GM23338 (cell line): Measurements from ENCODE around the gene VAV3. TPM values are rescaled to one million over a fixed set of nuclear protein-coding genes. Genes with fewer than 3 reads are reported as not detected.
A peak's percentile ranks its signal among the peaks of the same experiment; 100 is the strongest.

ENCODE experiments used
- ATAC-seq: fragments of 200-7000 bp; cut with Tn5 transposase; 3 replicates; pipeline ENCODE4 v1.9.1; 2020
- DNase-seq: peaks from one replicate; pipeline ENCODE4 v3.0.0-alpha.2; 2015; ENCODE audit warnings: low spot score
- H2AFZ ChIP-seq: fragments of 200-600 bp; sonication (generic); 2 replicates; pipeline ENCODE4 v1.8.0; 2016; ENCODE audit warnings: antibody characterized with exemption, mild to moderate bottlenecking, moderate library complexity
- H3F3A ChIP-seq: fragments of 200-600 bp; sonication (generic); replicated peaks from 2 replicates; pipeline ENCODE4 v1.8.0; 2017; ENCODE audit warnings: antibody characterized with exemption, mixed run types, low read depth
- H3K27ac ChIP-seq: fragments of 200-600 bp; sonication (generic); 2 replicates; pipeline ENCODE4 v1.6.1; 2016; ENCODE audit warnings: low read depth
- H3K27me3 ChIP-seq: fragments of 200-600 bp; sonication (generic); 2 replicates; pipeline ENCODE4 v1.8.0; 2016; ENCODE audit warnings: mild to moderate bottlenecking, mixed run types, moderate library complexity; ENCODE audit not compliant: insufficient read depth
- H3K36me3 ChIP-seq: fragments of 200-600 bp; sonication (generic); 2 replicates; pipeline ENCODE4 v1.8.0; 2016; ENCODE audit warnings: mild to moderate bottlenecking; ENCODE audit not compliant: insufficient read depth
- H3K4me1 ChIP-seq: fragments of 200-600 bp; sonication (generic); 2 replicates; pipeline ENCODE4 v1.8.0; 2016; ENCODE audit warnings: mild to moderate bottlenecking, moderate library complexity; ENCODE audit not compliant: insufficient read depth
- H3K4me2 ChIP-seq: fragments of 200-600 bp; sonication (generic); 2 replicates; pipeline ENCODE4 v1.7.1; 2017; ENCODE audit warnings: mixed run types
- H3K4me3 ChIP-seq: fragments of 200-600 bp; sonication (generic); 2 replicates; pipeline ENCODE4 v1.6.1; 2016; ENCODE audit warnings: mixed run types
- H3K79me2 ChIP-seq: fragments of 200-600 bp; sonication (generic); replicated peaks from 2 replicates; pipeline ENCODE4 v1.8.0; 2017; ENCODE audit warnings: mild to moderate bottlenecking; ENCODE audit not compliant: insufficient read depth
- H3K9me2 ChIP-seq: fragments of 200-600 bp; sonication (generic); 2 replicates; pipeline ENCODE4 v1.8.0; 2017; ENCODE audit not compliant: insufficient read depth
- H4K20me1 ChIP-seq: fragments of 200-600 bp; sonication (generic); replicated peaks from 2 replicates; pipeline ENCODE4 v1.8.0; 2017; ENCODE audit warnings: mild to moderate bottlenecking; ENCODE audit not compliant: insufficient read depth
- H3K27ac Mint-ChIP-seq: 2 replicates; pipeline ENCODE4 v1.8.0; 2020; ENCODE audit warnings: inconsistent platforms, mild to moderate bottlenecking, moderate library complexity, mixed read lengths
- H3K27me3 Mint-ChIP-seq: 3 replicates; pipeline ENCODE4 v1.8.0; 2022; ENCODE audit warnings: low read depth, mild to moderate bottlenecking, moderate library complexity, mixed read lengths, inconsistent platforms; ENCODE audit not compliant: insufficient read depth, poor library complexity
- H3K36me3 Mint-ChIP-seq: 3 replicates; pipeline ENCODE4 v1.8.0; 2021; ENCODE audit warnings: low read depth, mild to moderate bottlenecking, inconsistent platforms, moderate library complexity, mixed read lengths
- H3K4me1 Mint-ChIP-seq: 3 replicates; pipeline ENCODE4 v1.8.0; 2020; ENCODE audit warnings: mild to moderate bottlenecking, inconsistent platforms, mixed read lengths
- H3K4me3 Mint-ChIP-seq: 3 replicates; pipeline ENCODE4 v1.8.0; 2021; ENCODE audit warnings: moderate library complexity, mild to moderate bottlenecking, inconsistent platforms, mixed read lengths
- H3K9me3 Mint-ChIP-seq: 3 replicates; pipeline ENCODE4 v1.8.0; 2020; ENCODE audit warnings: moderate library complexity, mild to moderate bottlenecking, inconsistent platforms, mixed read lengths
- CREB1 ChIP-seq: fragments of 250-450 bp; sonication (Bioruptor Pico); IDR thresholded peaks from 2 replicates; pipeline ENCODE4 v1.5.0; 2020; ENCODE audit warnings: low read depth, mild to moderate bottlenecking, moderate library complexity
- CTCF ChIP-seq, 2 experiments: fragments of 200-600 bp in 1 of 2; sonication (generic) in 1 of 2; conservative IDR thresholded peaks; 2 replicates each; pipeline versions ENCODE4 v1.5.1 to v1.6.1; 2016 to 2017; ENCODE audit warnings: antibody characterized with exemption in 2 of 2, low read depth in 2 of 2, mild to moderate bottlenecking in 2 of 2, moderate library complexity in 1 of 2
- ETS1 ChIP-seq: IDR thresholded peaks from 2 replicates; pipeline ENCODE4 v1.6.1; 2016; ENCODE audit warnings: antibody characterized with exemption
- EZH2 ChIP-seq: fragments of 200-600 bp; sonication (generic); IDR thresholded peaks from one replicate; pipeline ENCODE4 v1.8.0; 2017; ENCODE audit warnings: antibody characterized with exemption, mild to moderate bottlenecking, low read depth; ENCODE audit not compliant: unreplicated experiment
- EZH2phosphoT487 ChIP-seq: fragments of 200-600 bp; sonication (generic); IDR thresholded peaks from one replicate; pipeline ENCODE4 v1.8.1; 2018; ENCODE audit warnings: antibody characterized with exemption; ENCODE audit not compliant: unreplicated experiment
- JUNB ChIP-seq: IDR thresholded peaks from one replicate; pipeline ENCODE4 v1.6.1; 2016; ENCODE audit warnings: antibody characterized with exemption; ENCODE audit not compliant: unreplicated experiment
- POLR2AphosphoS5 ChIP-seq: IDR thresholded peaks from 2 replicates; pipeline ENCODE4 v1.6.1; 2016; ENCODE audit warnings: antibody characterized with exemption, low read depth
- REST ChIP-seq: IDR thresholded peaks from one replicate; pipeline ENCODE4 v1.6.1; 2018; ENCODE audit warnings: antibody characterized with exemption; ENCODE audit not compliant: unreplicated experiment
- STAT1 ChIP-seq: IDR thresholded peaks from one replicate; pipeline ENCODE4 v1.6.1; 2016; ENCODE audit warnings: antibody characterized with exemption; ENCODE audit not compliant: unreplicated experiment
- ZNF114 ChIP-seq: fragments of 250-450 bp; sonication (Bioruptor Pico); IDR thresholded peaks from 2 replicates; pipeline ENCODE4 v1.5.0; 2020; ENCODE audit warnings: mild to moderate bottlenecking, moderate library complexity
- ZNF331 ChIP-seq: fragments of 250-450 bp; sonication (Bioruptor Pico); IDR thresholded peaks from 2 replicates; pipeline ENCODE4 v1.5.0; 2020; ENCODE audit warnings: low read depth, mild to moderate bottlenecking, moderate library complexity
- ZNF462 ChIP-seq: fragments of 250-450 bp; sonication (Bioruptor Pico); IDR thresholded peaks from 2 replicates; pipeline ENCODE4 v1.5.0; 2020; ENCODE audit warnings: mild to moderate bottlenecking, moderate library complexity
- polyA plus RNA-seq: library from polyadenylated mRNA; unstranded; fragments of >200 nt; fragmentation: Nextera tagmentation; extraction: Ambion mirVana; gene quantifications from 2 replicates; pipeline ENCODE4 v1.2.1, GENCODE V29; 2016
- total RNA-seq: library from RNA; depleted of rRNA; stranded (reverse); fragments of >200 nt; shearing (Covaris generic); gene quantifications from 2 replicates; pipeline ENCODE4 v1.2.3, GENCODE V29; 2014

VAV3 gene
- total and polyA plus RNA-seq, 2 experiments from 2014 or later, result 3.0 to 11.3 TPM

GRCh38 chr1:107803579-107803978 lies 161.4 kb downstream of the VAV3 start:
- peak overlapping the region; percentile 70; the same call in 1 of the 2 replicates for H3K4me2 ChIP-seq
- Mint-ChIP-seq H3K4me3 (no peak overlapping the region), H3K36me3 (no peaks in the 10 kb centered on the region), H3K27me3 (no peaks in the 10 kb centered on the region), H3K27ac (0 out of 2 replicates have a peak overlapping the region, but pooled peaks have one; percentile 25), H3K4me1 (peaks cover 28% of the 10 kb centered on the region), H3K9me3 (peaks cover 7% of the 10 kb centered on the region; the same call in 1 of the 3 replicates)
- no peaks in the 10 kb centered on the region for H4K20me1 ChIP-seq
- no peaks in the 10 kb centered on the region for H3K36me3 ChIP-seq
- no peaks in the 10 kb centered on the region for H3F3A ChIP-seq
- no peak for ATAC-seq
- H3K9me2 ChIP-seq, result peaks cover 6% of the 10 kb centered on the region; the same call in 1 of the 2 replicates
- no peak for DNase-seq
- TF ChIP-seq POLR2AphosphoS5, result no peak
- TF ChIP-seq ZNF462 (CRISPR knock-in tag), result no peak
- no peak for TF ChIP-seq EZH2
- no peak for TF ChIP-seq JUNB
- TF ChIP-seq ETS1, result no peak
- no peak for TF ChIP-seq CREB1 (CRISPR knock-in tag)
- no peak for TF ChIP-seq STAT1
- TF ChIP-seq EZH2phosphoT487, result no peak
- no peak for TF ChIP-seq REST
- no peak for TF ChIP-seq CTCF (conservative IDR thresholded peaks at IDR 0.05; ENCODE audit: low read depth in 2 of 2)
- no peak for TF ChIP-seq ZNF331 (CRISPR knock-in tag)
- TF ChIP-seq ZNF114 (CRISPR knock-in tag), result no peak
- peaks cover 27% of the 10 kb centered on the region for H3K4me1 ChIP-seq
- H3K4me3 ChIP-seq, result no peak overlapping the region
- no peaks in the 10 kb centered on the region for H3K27me3 ChIP-seq
- H3K79me2 ChIP-seq, result no peaks in the 10 kb centered on the region
- no peak overlapping the region for H2AFZ ChIP-seq
- H3K27ac ChIP-seq, result no peak overlapping the region
